Adipocyte (in vitro differentiated cells): ENCODE results near the gene PARD3B.
"Not testable (repeated sequence)": the region's sequence is repeated elsewhere in the genome, so short reads cannot be mapped to it uniquely, and the experiment has no call there.

Source experiments
- DNase-seq: peaks from one replicate; pipeline ENCODE4 v3.0.0-alpha.2; 2015; ENCODE audit warnings: low read depth
- H3K27me3 ChIP-seq: replicated peaks from 2 replicates; pipeline ENCODE4 v1.7.0; 2013; ENCODE audit warnings: mild to moderate bottlenecking, low read length, moderate library complexity; ENCODE audit not compliant: control insufficient read depth, insufficient read depth
- H3K36me3 ChIP-seq: 2 replicates; pipeline ENCODE4 v1.7.0; 2013; ENCODE audit warnings: low read length, mild to moderate bottlenecking, moderate library complexity; ENCODE audit not compliant: control insufficient read depth, insufficient read depth, severe bottlenecking
- H3K4me1 ChIP-seq: 2 replicates; pipeline ENCODE4 v1.7.0; 2013; ENCODE audit warnings: mild to moderate bottlenecking, low read length, moderate library complexity; ENCODE audit not compliant: control insufficient read depth, insufficient read depth
- H3K4me3 ChIP-seq: 2 replicates; pipeline ENCODE4 v1.7.0; 2013; ENCODE audit warnings: mild to moderate bottlenecking, low read length, moderate library complexity
- H3K9ac ChIP-seq: 2 replicates; pipeline ENCODE4 v1.7.0; 2013; ENCODE audit warnings: mild to moderate bottlenecking, low read length, moderate library complexity
- H3K9me3 ChIP-seq: 2 replicates; pipeline ENCODE4 v1.7.0; 2013; ENCODE audit warnings: mild to moderate bottlenecking, low read length, moderate library complexity; ENCODE audit not compliant: control insufficient read depth

The PARD3B gene

DNA sequence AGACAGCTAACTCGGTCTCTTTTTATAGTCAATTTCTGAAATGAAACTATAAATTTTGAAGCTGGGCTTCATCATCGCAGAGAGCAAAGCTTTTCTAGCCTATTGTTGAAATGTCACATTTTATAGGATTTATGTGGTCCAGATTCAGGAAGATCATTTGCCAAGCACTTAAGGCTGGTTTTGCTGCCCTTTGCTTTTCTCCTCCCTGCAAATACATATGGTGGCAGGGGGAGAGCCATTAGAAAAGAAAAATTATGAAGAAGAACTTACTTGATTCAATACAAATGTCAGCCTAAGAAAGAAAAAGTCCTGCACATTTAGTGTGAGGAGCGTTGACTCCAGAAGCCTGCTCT, 930.1 kb downstream of the PARD3B start:
- Histone ChIP-seq H3K4me3 (peak overlapping the region; percentile 38), H3K9me3 (no peaks in the 10 kb centered on the region), H3K9ac (no peak overlapping the region), H3K4me1 (peaks cover 15% of the 10 kb centered on the region), H3K36me3 (no peaks in the 10 kb centered on the region), H3K27me3 (no peaks in the 10 kb centered on the region)
- DNase-seq = no peak

DNA sequence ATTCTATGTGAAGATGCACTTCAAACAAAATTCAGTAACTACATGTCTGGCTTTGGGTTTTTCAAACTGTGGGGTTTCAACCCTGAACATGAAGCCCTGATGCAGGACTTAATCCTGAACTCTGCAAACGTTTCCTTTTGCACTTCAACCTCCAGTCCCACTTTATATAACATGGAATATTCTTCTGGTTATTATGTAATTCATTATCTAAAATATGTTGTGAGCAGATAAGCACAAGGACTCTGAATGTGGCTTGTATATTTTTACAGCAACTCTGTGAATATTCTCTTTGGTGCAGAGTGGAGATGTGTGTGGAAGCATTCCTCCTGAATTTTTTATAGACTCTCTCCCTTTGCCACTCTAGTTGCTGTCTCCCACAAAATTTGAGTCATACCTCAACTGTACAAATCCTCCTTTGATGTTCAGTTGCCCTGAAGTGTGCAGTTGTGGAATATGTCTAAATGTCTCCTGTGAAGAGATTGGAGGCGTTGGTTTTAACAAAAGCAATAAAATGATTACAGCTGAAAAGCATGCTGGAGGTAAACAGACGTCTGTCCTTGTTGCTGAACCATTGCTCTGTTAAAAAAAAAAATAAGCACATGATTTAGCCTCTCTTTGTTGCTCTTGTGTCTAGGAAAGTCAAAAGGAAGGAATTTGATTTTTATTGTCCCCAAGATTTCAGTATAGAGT, 931.9 kb downstream of the PARD3B start:
- Histone ChIP-seq H3K9ac (no peak overlapping the region), H3K4me1 (peaks cover 15% of the 10 kb centered on the region), H3K36me3 (no peaks in the 10 kb centered on the region), H3K27me3 (no peaks in the 10 kb centered on the region), H3K4me3 (no peak overlapping the region), H3K9me3 (no peaks in the 10 kb centered on the region)
- DNase-seq = peak; percentile 6

DNA sequence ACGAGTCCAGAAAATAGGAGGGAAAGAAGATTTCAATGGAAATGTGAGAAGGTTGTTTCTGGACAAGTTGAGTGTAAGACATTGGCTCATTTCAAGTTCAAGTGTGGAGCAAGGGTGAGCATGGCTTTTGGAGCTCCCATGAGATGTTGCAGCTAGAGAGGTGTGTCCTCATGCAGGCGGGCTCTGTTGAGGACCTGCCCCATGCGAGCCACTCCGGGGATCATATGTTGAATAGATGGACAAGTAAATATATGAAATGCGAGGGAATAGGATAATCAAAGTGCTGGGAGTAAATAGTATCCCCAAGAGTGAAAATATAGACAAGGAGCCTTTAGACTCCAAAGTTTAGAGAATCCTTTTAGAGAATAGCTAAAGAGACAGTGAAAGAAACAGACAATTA, 936.6 kb downstream of the PARD3B start:
- Histone ChIP-seq H3K36me3 (no peaks in the 10 kb centered on the region), H3K4me1 (no peaks in the 10 kb centered on the region), H3K27me3 (no peaks in the 10 kb centered on the region), H3K9ac (no peak overlapping the region), H3K9me3 (no peaks in the 10 kb centered on the region), H3K4me3 (no peak overlapping the region)
- DNase-seq = no peak

DNA sequence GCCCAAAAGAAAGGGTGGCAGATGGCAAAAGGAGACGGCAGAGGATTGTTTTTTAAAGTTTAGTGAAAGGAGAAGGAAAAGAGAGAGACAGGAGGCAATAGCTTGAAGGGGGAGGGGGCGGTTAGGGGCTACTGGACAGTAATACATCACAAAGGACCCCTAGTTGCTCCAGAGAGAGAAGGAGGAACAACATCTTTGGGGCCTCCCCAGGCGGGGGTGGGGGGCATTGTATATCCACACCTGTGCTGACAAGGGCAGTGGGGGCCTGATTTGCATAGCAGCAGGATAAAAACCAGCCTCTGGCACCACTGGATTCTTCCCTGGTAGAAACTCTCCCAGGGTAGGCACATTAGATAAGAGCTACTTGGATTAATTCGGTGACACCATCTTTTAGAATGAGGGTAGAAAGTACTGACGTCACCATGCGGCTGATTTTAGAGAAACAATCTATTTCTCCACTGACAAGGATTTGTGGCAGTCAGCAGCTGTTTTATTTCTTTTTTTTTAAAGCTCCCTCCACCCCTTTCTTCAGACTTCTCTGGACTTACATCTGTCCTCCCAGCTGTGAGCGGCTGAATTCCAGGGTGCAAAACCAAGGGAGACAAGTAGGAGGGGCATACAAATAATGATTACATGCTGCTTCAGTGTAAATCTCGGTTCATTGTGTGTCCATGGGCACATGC, 937.3 kb downstream of the PARD3B start:
- Histone ChIP-seq H3K36me3 (no peaks in the 10 kb centered on the region), H3K9ac (no peak overlapping the region), H3K27me3 (no peaks in the 10 kb centered on the region), H3K4me1 (no peaks in the 10 kb centered on the region), H3K4me3 (no peak overlapping the region), H3K9me3 (no peaks in the 10 kb centered on the region)
- DNase-seq = no peak

DNA sequence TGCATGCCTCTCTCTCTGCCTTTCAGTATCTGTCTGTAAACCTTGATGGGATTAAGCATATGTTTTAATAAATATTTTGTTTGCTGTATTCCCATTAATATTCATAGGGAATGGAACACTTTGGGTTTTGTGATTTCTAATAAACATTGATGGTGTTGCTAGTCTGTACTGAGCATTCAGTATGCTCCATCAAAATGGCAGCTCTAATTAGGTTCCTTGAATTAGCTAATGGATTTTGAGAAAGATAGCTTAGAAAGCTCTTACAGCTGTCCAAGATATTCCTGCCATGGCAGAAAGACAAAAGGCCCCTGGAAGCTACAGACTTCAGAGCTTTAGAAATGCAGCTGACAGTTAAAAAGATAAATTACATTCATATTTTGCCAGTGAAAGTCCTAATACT, 937.8 kb downstream of the PARD3B start:
- Histone ChIP-seq H3K9me3 (no peaks in the 10 kb centered on the region), H3K9ac (no peak overlapping the region), H3K27me3 (no peaks in the 10 kb centered on the region), H3K4me1 (no peaks in the 10 kb centered on the region), H3K36me3 (no peaks in the 10 kb centered on the region), H3K4me3 (no peak overlapping the region)
- no peak for DNase-seq

DNA sequence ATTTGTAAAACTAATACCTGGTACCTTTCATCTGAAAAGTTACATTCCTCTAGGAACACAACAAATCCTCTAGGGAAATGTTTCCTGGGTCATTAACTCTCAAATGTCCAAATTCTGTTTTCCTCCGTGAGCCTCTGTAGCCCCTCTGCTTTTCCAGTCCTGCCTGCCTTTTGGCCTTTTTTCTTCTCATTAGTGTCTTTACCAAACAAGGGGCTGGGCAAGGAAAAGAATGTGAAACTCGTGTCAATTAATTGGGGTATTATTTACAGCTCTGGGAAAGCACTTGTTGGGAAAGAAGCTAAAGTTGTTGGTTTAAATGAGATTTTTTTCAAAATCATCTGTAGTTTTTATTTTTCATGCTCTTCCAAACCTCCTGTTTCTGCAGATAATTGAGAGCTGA, 938.9 kb downstream of the PARD3B start:
- Histone ChIP-seq H3K4me3 (no peak overlapping the region), H3K9me3 (no peaks in the 10 kb centered on the region), H3K4me1 (no peaks in the 10 kb centered on the region), H3K9ac (no peak overlapping the region), H3K36me3 (no peaks in the 10 kb centered on the region), H3K27me3 (no peaks in the 10 kb centered on the region)
- no peak for DNase-seq

DNA sequence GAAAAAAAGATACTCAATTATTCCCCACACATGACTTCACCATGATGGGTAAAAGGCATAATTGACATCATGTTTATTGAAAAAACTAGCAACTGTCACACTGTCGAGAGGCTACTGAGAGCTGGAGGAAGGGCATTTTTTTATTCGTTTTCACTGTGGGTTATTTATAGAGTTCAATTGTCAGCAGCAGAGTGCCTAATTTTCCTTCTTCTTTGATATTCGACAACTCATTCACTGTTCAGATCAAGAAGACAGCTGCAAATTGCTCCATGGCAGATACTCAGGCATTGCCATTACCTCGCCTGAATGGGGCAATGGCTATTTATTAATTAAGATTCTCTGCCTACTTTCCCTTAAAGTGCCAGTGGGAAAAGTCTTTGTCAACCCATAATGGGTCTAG, 939.5 kb downstream of the PARD3B start:
- DNase-seq = no peak
- no peak overlapping the region for H3K4me3 ChIP-seq

DNA sequence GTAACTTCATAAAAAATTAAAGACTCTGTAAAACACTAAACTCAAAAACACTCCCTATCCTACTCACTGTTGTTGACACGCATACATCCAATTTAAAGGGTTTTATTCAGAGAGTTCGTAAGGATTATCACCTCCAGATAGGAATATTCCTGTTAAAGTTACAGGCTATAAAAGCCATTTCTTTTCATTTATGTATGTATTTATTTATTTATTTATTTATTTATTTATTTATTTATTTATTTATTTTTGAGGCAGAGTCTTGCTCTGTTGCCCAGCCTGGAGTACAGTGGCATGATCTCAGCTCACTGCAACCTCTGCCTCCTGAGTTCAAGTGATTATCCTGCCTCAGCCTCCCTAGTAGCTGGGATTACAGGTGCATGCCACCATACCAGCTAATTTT, 948.3 kb downstream of the PARD3B start:
- not testable (repeated sequence) for H3K9me3 ChIP-seq, H3K27me3 ChIP-seq, H3K4me3 ChIP-seq, DNase-seq, H3K36me3 ChIP-seq, H3K9ac ChIP-seq
- H3K4me1 ChIP-seq = peaks cover 18% of the 10 kb centered on the region

More for the DNA sequence above, 939.5 kb downstream of the PARD3B start:
- H3K9ac ChIP-seq = no peak overlapping the region
- no peaks in the 10 kb centered on the region for H3K27me3 ChIP-seq
- H3K36me3 ChIP-seq = no peaks in the 10 kb centered on the region
- no peaks in the 10 kb centered on the region for H3K9me3 ChIP-seq
- no peaks in the 10 kb centered on the region for H3K4me1 ChIP-seq

DNA sequence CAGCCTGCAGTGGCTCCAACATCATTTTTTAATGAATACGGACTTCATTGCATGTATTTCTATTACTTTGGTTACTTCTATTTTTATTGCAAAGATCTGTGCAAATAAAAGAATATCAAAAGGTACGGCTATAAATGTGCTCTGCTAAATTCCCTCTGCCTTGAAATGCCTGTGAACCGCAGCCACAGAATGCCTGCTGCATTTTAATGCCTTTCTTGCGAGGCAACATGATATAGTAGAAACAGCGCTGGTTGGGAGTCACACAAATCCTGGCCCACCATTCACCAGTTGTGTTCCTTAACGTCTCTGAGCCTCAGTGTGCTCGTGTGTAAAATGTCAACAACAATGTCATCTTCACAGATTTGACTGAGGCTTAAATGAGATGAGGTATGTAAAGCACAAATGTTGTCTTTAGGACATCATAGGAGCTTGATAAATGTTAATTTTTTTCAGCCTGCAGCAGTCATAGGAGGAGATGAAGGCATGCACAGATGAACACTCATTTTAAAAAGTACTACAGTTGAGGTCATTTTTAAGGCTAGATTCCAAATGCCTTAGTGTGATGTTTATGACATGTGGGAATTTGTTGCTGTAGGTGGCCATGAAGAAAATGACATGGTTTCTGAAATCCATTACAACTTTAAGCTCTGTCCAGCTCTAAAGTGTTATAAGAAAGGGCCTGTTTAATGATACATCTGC, 949.4 kb downstream of the PARD3B start:
- H3K9me3 ChIP-seq = no peaks in the 10 kb centered on the region
- DNase-seq = peak; percentile 21
- H3K4me1 ChIP-seq = peaks cover 18% of the 10 kb centered on the region
- no peak overlapping the region for H3K9ac ChIP-seq
- no peaks in the 10 kb centered on the region for H3K36me3 ChIP-seq
- H3K27me3 ChIP-seq = no peaks in the 10 kb centered on the region
- H3K4me3 ChIP-seq = no peak overlapping the region

DNA sequence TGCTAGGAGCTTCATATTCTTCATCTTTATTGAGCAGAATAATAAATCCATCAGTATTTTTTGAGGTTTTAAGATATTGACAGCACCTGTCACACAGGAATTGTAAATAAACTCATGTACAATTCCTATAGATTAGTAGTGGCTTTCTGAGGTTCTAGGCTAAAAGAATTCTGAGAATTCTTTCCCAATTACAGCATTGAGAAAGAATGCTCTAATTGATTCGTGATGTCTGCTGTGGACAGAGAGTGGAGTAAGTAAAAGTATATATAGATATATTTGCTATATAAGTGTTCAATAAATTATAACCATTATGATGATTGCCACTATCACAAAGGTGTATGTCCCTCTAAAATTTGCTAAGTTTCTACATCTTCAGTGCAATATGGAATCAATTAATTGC, 950.5 kb downstream of the PARD3B start:
- H3K36me3 ChIP-seq = peaks cover 9% of the 10 kb centered on the region
- no peak overlapping the region for H3K4me3 ChIP-seq
- H3K27me3 ChIP-seq = no peaks in the 10 kb centered on the region
- no peak overlapping the region for H3K9ac ChIP-seq
- H3K4me1 ChIP-seq = peaks cover 18% of the 10 kb centered on the region
- peak; percentile 41 for DNase-seq
- H3K9me3 ChIP-seq = no peaks in the 10 kb centered on the region

DNA sequence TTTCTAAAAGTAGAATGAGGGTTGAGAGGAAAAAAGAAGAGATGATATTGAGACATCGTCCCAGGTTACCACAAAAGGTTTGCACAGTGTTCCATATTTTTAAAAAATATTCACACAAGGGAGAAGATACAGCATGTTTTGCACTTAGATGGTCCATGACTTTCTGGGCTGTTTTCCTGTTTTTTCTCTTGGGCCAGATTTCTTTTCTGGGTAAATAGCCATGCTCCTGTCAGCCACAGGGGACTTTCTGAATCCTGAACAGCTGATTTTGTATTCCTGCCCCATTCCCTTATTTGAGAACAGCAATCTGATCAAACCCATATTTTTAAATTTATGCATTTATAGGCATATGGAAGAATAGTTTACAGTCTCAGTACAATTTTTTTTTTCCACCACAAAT, 951.1 kb downstream of the PARD3B start:
- no peak overlapping the region for H3K9ac ChIP-seq
- peak overlapping the region; percentile 8 for H3K4me3 ChIP-seq
- no peaks in the 10 kb centered on the region for H3K27me3 ChIP-seq
- DNase-seq = no peak
- peaks cover 18% of the 10 kb centered on the region for H3K4me1 ChIP-seq
- H3K9me3 ChIP-seq = no peaks in the 10 kb centered on the region
- peaks cover 10% of the 10 kb centered on the region for H3K36me3 ChIP-seq
